Heart left ventricle (tissue), 16 donors: Measurements from ENCODE around the gene PMM2. TPM values are rescaled to one million over a fixed set of nuclear protein-coding genes. Genes with fewer than 3 reads are reported as not detected.

Experiments used
- ATAC-seq, 4 donors: fragments of 200-7000 bp; cut with Tn5 transposase; one replicate each; pipeline ENCODE4 v1.9.1; 2020 to 2022; ENCODE audit warnings: moderate library complexity in 4 of 4, mild to moderate bottlenecking in 3 of 4, moderate number of reproducible peaks in 1 of 4
- DNase-seq, 5 donors: peaks; one replicate each; pipeline ENCODE4 v3.0.0-alpha.2; 2020
- H3K27ac ChIP-seq, 12 donors: fragments of 200-600 bp; sonication (generic) in 4 of 12; one replicate each; pipeline versions ENCODE4 v1.5.0 to v1.8.0; 2016 to 2022; ENCODE audit warnings: mild to moderate bottlenecking in 2 of 12
- H3K27me3 ChIP-seq, 9 donors: fragments of 200-600 bp; sonication (generic) in 2 of 9; one replicate each; pipeline versions ENCODE4 v1.5.1 to v1.8.0; 2016 to 2022; ENCODE audit warnings: mild to moderate bottlenecking in 3 of 9
- H3K36me3 ChIP-seq, 9 donors: fragments of 200-600 bp; sonication (generic) in 2 of 9; one replicate each; pipeline versions ENCODE4 v1.5.0 to v1.8.0; 2018 to 2022; ENCODE audit warnings: mild to moderate bottlenecking in 2 of 9
- H3K4me1 ChIP-seq, 12 donors: fragments of 200-600 bp; sonication (generic) in 4 of 12; one replicate each; pipeline versions ENCODE4 v1.5.0 to v1.8.0; 2016 to 2022; ENCODE audit warnings: mild to moderate bottlenecking in 3 of 12
- H3K4me3 ChIP-seq, 12 donors: fragments of 200-600 bp; sonication (generic) in 4 of 12; one replicate each; pipeline versions ENCODE4 v1.5.0 to v1.8.0; 2017 to 2022; ENCODE audit warnings: mild to moderate bottlenecking in 9 of 12, moderate library complexity in 4 of 12
- H3K9me3 ChIP-seq, 12 donors: fragments of 200-600 bp; sonication (generic) in 4 of 12; one replicate each; pipeline versions ENCODE4 v1.5.0 to v1.8.0; 2016 to 2022; ENCODE audit warnings: mild to moderate bottlenecking in 1 of 12
- CTCF ChIP-seq, 12 donors: fragments of 200-600 bp; sonication (generic) in 4 of 12; IDR thresholded peaks; one replicate each; pipeline versions ENCODE4 v1.5.0 to v1.8.0; 2018 to 2022; ENCODE audit warnings: antibody characterized with exemption in 12 of 12, mild to moderate bottlenecking in 5 of 12
- POLR2A ChIP-seq, 2 donors: fragments of 450-650 bp; IDR thresholded peaks; one replicate each; pipeline ENCODE4 v1.6.1; 2017; ENCODE audit warnings: antibody characterized with exemption in 2 of 2, mild to moderate bottlenecking in 2 of 2, moderate library complexity in 2 of 2
- WGBS, 4 donors: extraction: QIAGEN DNeasy Blood & Tissue Kit in 2 of 4; methylation state at CpG; one replicate each; pipeline versions ENCODE4 v1.1.5 to v1.1.7; 2013 to 2018; 5-methylcytosine and 5-hydroxymethylcytosine counted together
- intact Hi-C, 10 donors: fragments of 100-400 bp; cut with DNase I; formaldehyde crosslinking; loops; one replicate each; pipeline versions ENCODE4 v1.11.1 to v1.14.2; 2022
- polyA plus RNA-seq, 2 donors: library from polyadenylated mRNA; stranded (reverse); fragments of 200-250 nt; gene quantifications; one replicate each; pipeline ENCODE4 v1.2.3, GENCODE V29; 2013
- total RNA-seq, 9 donors: library from RNA; depleted of rRNA in 2 of 9; stranded (reverse); fragments of >200 nt in 2 of 9; fragmentation: NEBNext Ultra II Directional in 3 of 9; extraction: Animal tissue kit (Norgen Biotek cat#: 25700) in 3 of 9; gene quantifications; one replicate each; pipeline versions ENCODE4 v1.1.0 to v1.2.4, GENCODE V29; 2016 to 2023
- donor health status: ischemic (EF 13 %, LVEDD 7.1; RV severe dilation, severe dysfunction).
- donor health status: healthy with polysubstance abuse.
- donor health status: DM: no; HTN: yes; CAD: no.
- donor health status: DM: no; HTN: no; CAD: no.
- donor health status: ischemic (EF 25% LVEDD 6.9; RV normal size, moderate dysfunction).
- donor health status: ischemic (EF 25% LVEDD 5.7; RV mildly dilated, moderate dysfunction).
- donor health status: healthy.
- donor health status: DM: yes; HTN: yes; CAD: no.
- donor health status: ischemic (EF 35%, LVEDD 5.7; RV mildly dilated, moderate dysfunction).
- donor health status: nonischemic (EF 11% LVEDD 7.7; RV severe dilation, severe dysfunction).
- donor health status: DM: yes; HTN: yes; CAD: no.
- donor health status: PGD.
- donor health status: ischemic (EF 29% LVEDD 5.4; RV normal size, mild dysfunction).
- donor health status: nonischemic (EF 23%, LVEDD 6.1; RV moderate dilation, normal function).

PMM2 gene
- total and polyA plus RNA-seq, 11 donors = 9.8 to 29.4 (median 13.4) TPM

GRCh38 chr16:8854298-8854948 lies 56.8 kb downstream of the PMM2 start:
- Histone ChIP-seq H3K36me3 (peaks cover 0 to 74% (median 70%) of the 10 kb centered on the region in 9 donors), H3K27ac (peak overlapping the region in 9 of 12 donors; percentile 24 to 70 (median 54)), H3K9me3 (no peaks in the 10 kb centered on the region), H3K4me3 (no peak overlapping the region), H3K27me3 (no peaks in the 10 kb centered on the region), H3K4me1 (peaks cover 0 to 42% (median 21%) of the 10 kb centered on the region in 12 donors)
- WGBS, 4 donors = 89 to 91% (median 90%) methylated on average over 7 to 9 of the region's 9 CpGs
- DNase-seq (no peak), ATAC-seq (no peak)
- intact Hi-C loops = no loop called here
- TF ChIP-seq CTCF (IDR thresholded peaks at IDR 0.05) = no peak
- no peak for TF ChIP-seq POLR2A (IDR thresholded peaks at IDR 0.05)

- ATAC-seq (no peak), DNase-seq (no peak)
- Histone ChIP-seq H3K4me3 (no peak overlapping the region), H3K27me3 (no peaks in the 10 kb centered on the region), H3K4me1 (peaks cover 0 to 41% (median 15%) of the 10 kb centered on the region in 12 donors), H3K36me3 (peaks cover 0 to 66% (median 62%) of the 10 kb centered on the region in 9 donors), H3K9me3 (no peaks in the 10 kb centered on the region), H3K27ac (peak overlapping the region in 8 of 12 donors; percentile 5 to 70 (median 44))
- intact Hi-C loops = no loop called here
- 80 to 91% (median 88%) methylated on average over 9 to 11 of the region's 11 CpGs for WGBS, 4 donors
- TF ChIP-seq POLR2A (IDR thresholded peaks at IDR 0.05) (no peak), CTCF (IDR thresholded peaks at IDR 0.05) (peak in 2 of 12 donors; percentile 7 to 17)
Observed at GRCh38 chr16:8855051-8855786, 57.6 kb downstream of the PMM2 start.

GRCh38 chr16:8855972-8856371 lies 58.3 kb downstream of the PMM2 start:
- intact Hi-C loops = no loop called here
- Histone ChIP-seq H3K27ac (peak overlapping the region in 9 of 12 donors; percentile 5 to 69 (median 45)), H3K36me3 (peaks cover 0 to 65% (median 58%) of the 10 kb centered on the region in 9 donors), H3K4me1 (peaks cover 0 to 39% (median 13%) of the 10 kb centered on the region in 12 donors), H3K4me3 (no peak overlapping the region), H3K27me3 (no peaks in the 10 kb centered on the region), H3K9me3 (no peaks in the 10 kb centered on the region)
- WGBS, 4 donors = 54 to 75% (median 70%) methylated on average over 5 of the region's 5 CpGs
- no peak for DNase-seq
- TF ChIP-seq POLR2A (IDR thresholded peaks at IDR 0.05) (no peak), CTCF (IDR thresholded peaks at IDR 0.05) (no peak)
- no peak for ATAC-seq
